GM19468 (cell line): Measurements from ENCODE around the gene CARS1.

Source experiments
- ATAC-seq: cut with Tn5 transposase; IDR thresholded peaks from one replicate; pipeline ENCODE4 v1.9.1; 2021; ENCODE audit warnings: mild to moderate bottlenecking, moderate library complexity, moderate number of reproducible peaks; ENCODE audit not compliant: unreplicated experiment; ENCODE audit errors: extremely low read depth

Gene CARS1

GRCh38 chr11:3011891-3012885, 45.0 kb downstream of the CARS1 start:
- ATAC-seq: no peak

GRCh38 chr11:3010521-3011275, 46.5 kb downstream of the CARS1 start:
- ATAC-seq: no peak

- no peak for ATAC-seq
Measured at GRCh38 chr11:3010004-3010403, 47.2 kb downstream of the CARS1 start.

- ATAC-seq: no peak
Measured at GRCh38 chr11:3009481-3009880, 47.7 kb downstream of the CARS1 start.

GRCh38 chr11:3008746-3009336, 48.4 kb downstream of the CARS1 start:
- no peak for ATAC-seq

- no peak for ATAC-seq
Measured at GRCh38 chr11:3007404-3008010, 49.7 kb downstream of the CARS1 start.

GRCh38 chr11:3006505-3007260, 50.5 kb downstream of the CARS1 start:
- ATAC-seq: no peak

GRCh38 chr11:3004481-3004880, 52.7 kb downstream of the CARS1 start:
- ATAC-seq: no peak

GRCh38 chr11:3003396-3004231, 53.6 kb downstream of the CARS1 start:
- no peak for ATAC-seq

GRCh38 chr11:3002871-3003270, 54.4 kb downstream of the CARS1 start:
- no peak for ATAC-seq

- ATAC-seq: no peak
Measured at GRCh38 chr11:3002351-3002861, 54.8 kb downstream of the CARS1 start.

- ATAC-seq: no peak
Measured at GRCh38 chr11:3001496-3001895, 55.7 kb downstream of the CARS1 start.

GRCh38 chr11:3000032-3000961, 56.9 kb downstream of the CARS1 start:
- ATAC-seq: no peak

- ATAC-seq: no peak
Measured at GRCh38 chr11:2999464-2999998, 57.7 kb downstream of the CARS1 start.

- no peak for ATAC-seq
Measured at GRCh38 chr11:2998073-2998850, 59.0 kb downstream of the CARS1 start.

- ATAC-seq: no peak
Measured at GRCh38 chr11:2997406-2997805, 59.8 kb downstream of the CARS1 start.

GRCh38 chr11:2996976-2997375, 60.2 kb downstream of the CARS1 start:
- no peak for ATAC-seq
